Ectodermal cell (in vitro differentiated cells): Measurements from ENCODE around the gene BLNK.
"Not testable (repeated sequence)": the region's sequence is repeated elsewhere in the genome, so short reads cannot be mapped to it uniquely, and the experiment has no call there.

Experiments
- H3K27ac ChIP-seq: 2 replicates; pipeline ENCODE4 v1.7.0; 2013; ENCODE audit warnings: mild to moderate bottlenecking, low read depth, low read length; ENCODE audit not compliant: insufficient read depth, poor library complexity, severe bottlenecking
- H3K27me3 ChIP-seq: 2 replicates; pipeline ENCODE4 v1.7.0; 2013; ENCODE audit warnings: mild to moderate bottlenecking, low read length; ENCODE audit not compliant: insufficient read depth, control insufficient read depth, poor library complexity, severe bottlenecking
- H3K36me3 ChIP-seq: one replicate; pipeline ENCODE4 v1.7.0; 2013; ENCODE audit warnings: low read length; ENCODE audit not compliant: control insufficient read depth, insufficient read depth
- H3K4me1 ChIP-seq: one replicate; pipeline ENCODE4 v1.7.0; 2013; ENCODE audit warnings: low read length; ENCODE audit not compliant: control insufficient read depth, insufficient read depth
- H3K4me3 ChIP-seq: 2 replicates; pipeline ENCODE4 v1.7.0; 2013; ENCODE audit warnings: low read depth, low read length, control low read depth; ENCODE audit not compliant: insufficient read depth
- H3K9me3 ChIP-seq: 2 replicates; pipeline ENCODE4 v1.7.0; 2013; ENCODE audit warnings: mild to moderate bottlenecking, low read length, moderate library complexity; ENCODE audit not compliant: control insufficient read depth
- WGBS, 2 experiments: methylation state at CpG; one replicate each; pipeline ENCODE4 v1.1.7; 2013; ENCODE audit warnings: missing lambda C conversion rate in 2 of 2; 5-methylcytosine and 5-hydroxymethylcytosine counted together

BLNK gene

GRCh38 chr10:96211764-96212163 is 59.6 kb downstream of the BLNK start:
- no peak overlapping the region for H3K4me3 ChIP-seq
- H3K36me3 ChIP-seq: no peaks in the 10 kb centered on the region
- H3K9me3 ChIP-seq: no peaks in the 10 kb centered on the region
- H3K27ac ChIP-seq: no peak overlapping the region
- no peaks in the 10 kb centered on the region for H3K4me1 ChIP-seq
- no peaks in the 10 kb centered on the region for H3K27me3 ChIP-seq

DNA sequence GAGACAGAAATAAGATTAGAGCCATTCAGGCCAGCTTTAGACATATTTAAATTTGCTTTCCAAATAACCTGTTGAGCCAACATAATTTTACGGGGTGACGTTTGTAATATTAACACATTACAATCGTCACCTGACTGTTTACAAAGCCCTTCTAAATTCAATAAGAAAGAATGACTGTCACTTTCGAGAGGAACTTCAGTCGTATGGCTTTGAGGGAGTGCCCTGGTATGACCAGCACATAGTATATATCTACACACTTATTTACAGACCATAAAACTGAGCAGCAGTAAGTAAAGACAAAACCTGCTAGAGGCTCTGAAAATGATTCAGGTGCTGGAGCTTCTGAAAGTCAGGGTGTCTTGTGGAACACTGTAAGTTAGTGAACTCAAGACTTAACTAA is 62.4 kb downstream of the BLNK start:
- Histone ChIP-seq H3K27me3 (no peaks in the 10 kb centered on the region), H3K9me3 (no peaks in the 10 kb centered on the region), H3K4me3 (no peak overlapping the region), H3K36me3 (no peaks in the 10 kb centered on the region), H3K27ac (no peak overlapping the region), H3K4me1 (no peaks in the 10 kb centered on the region)
- WGBS, 2 experiments: 90 to 99% methylated on average over 4 of the region's 5 CpGs

GRCh38 chr10:96208271-96208670 is 63.1 kb downstream of the BLNK start:
- Histone ChIP-seq H3K4me1 (no peaks in the 10 kb centered on the region), H3K36me3 (no peaks in the 10 kb centered on the region), H3K27me3 (no peaks in the 10 kb centered on the region), H3K9me3 (no peaks in the 10 kb centered on the region), H3K27ac (no peak overlapping the region), H3K4me3 (no peak overlapping the region)
- 88 to 95% methylated on average over 2 of the region's 2 CpGs for WGBS, 2 experiments

DNA sequence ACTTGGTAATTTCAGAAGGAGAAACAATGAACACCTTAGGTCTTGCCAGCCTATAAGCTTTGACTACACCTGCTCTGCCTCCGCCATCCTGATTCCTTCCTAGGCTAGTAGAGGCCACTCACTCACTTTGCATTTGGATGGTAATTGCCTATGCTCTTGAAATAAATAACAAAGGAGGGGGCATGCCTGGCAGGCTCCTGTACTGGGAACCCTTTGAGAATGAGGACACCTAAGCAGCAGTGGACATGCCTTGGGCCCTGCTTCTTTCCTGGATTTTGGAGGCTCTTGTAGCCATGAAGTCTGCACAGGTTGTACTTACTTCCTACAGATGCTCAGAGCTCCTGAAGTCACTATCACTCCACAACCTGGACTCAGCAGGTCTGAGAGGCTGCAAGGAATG is 65.8 kb downstream of the BLNK start:
- WGBS, 2 experiments: 84 to 93% methylated on average over 1 of the region's 1 CpG
- no peaks in the 10 kb centered on the region for H3K4me1 ChIP-seq
- H3K4me3 ChIP-seq: no peak overlapping the region
- no peaks in the 10 kb centered on the region for H3K27me3 ChIP-seq
- H3K27ac ChIP-seq: no peak overlapping the region
- no peaks in the 10 kb centered on the region for H3K9me3 ChIP-seq
- H3K36me3 ChIP-seq: no peaks in the 10 kb centered on the region

GRCh38 chr10:96201525-96201924 is 69.8 kb downstream of the BLNK start:
- Histone ChIP-seq H3K9me3 (no peaks in the 10 kb centered on the region), H3K27me3 (no peaks in the 10 kb centered on the region), H3K36me3 (no peaks in the 10 kb centered on the region), H3K4me3 (no peak overlapping the region), H3K27ac (no peak overlapping the region), H3K4me1 (no peaks in the 10 kb centered on the region)
- WGBS, 2 experiments: 50 to 71% methylated on average over 1 of the region's 1 CpG

DNA sequence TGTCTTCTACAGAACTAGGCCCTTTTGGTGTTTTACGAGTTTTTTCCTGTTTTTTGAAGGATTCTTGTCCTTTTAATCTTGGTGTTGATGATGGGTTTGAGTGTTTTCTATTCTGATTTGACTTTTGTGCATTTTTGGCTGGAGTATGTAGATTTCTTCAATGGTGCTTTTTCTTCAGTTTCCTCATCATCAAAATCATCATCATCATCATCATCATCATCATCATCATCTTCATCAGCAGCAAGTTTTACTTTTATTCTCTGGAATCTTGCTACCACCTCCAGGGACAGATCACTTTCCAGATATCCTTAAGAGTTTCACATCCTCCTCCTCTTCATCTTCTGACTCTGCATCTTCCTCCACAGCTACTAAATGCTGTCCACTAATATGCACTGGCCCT is 81.9 kb downstream of the BLNK start:
- not testable (repeated sequence) for H3K9me3 ChIP-seq, H3K4me1 ChIP-seq, H3K27me3 ChIP-seq, H3K36me3 ChIP-seq, H3K27ac ChIP-seq, H3K4me3 ChIP-seq
- WGBS, 2 experiments: 79 to 83% methylated on average over 1 of the region's 1 CpG

GRCh38 chr10:96188916-96189315 is 82.5 kb downstream of the BLNK start:
- no peaks in the 10 kb centered on the region for H3K36me3 ChIP-seq
- no peak overlapping the region for H3K4me3 ChIP-seq
- no peak overlapping the region for H3K27ac ChIP-seq
- H3K9me3 ChIP-seq: no peaks in the 10 kb centered on the region
- 93 to 95% methylated on average over 1 of the region's 1 CpG for WGBS, 2 experiments
- H3K27me3 ChIP-seq: no peaks in the 10 kb centered on the region
- H3K4me1 ChIP-seq: no peaks in the 10 kb centered on the region

DNA sequence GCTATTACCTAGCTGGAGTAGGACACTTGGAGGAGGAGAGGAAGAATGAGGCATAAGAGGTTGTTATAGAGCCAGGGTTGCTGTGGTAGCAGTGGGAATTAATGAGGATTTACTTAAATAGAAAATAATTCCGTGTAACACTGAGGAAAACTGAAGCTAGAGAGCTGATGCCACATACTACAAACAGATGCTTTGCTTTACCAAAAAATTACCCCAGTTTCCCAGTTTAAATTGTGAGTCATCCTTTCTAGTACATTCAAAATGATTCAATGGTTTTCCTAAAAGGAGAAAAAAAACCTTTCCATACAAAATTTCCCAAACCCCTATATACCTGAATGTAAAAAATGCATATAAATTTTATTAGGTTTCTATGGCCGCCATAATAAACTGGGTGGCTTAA is 82.9 kb downstream of the BLNK start:
- no peak overlapping the region for H3K4me3 ChIP-seq
- no peak overlapping the region for H3K27ac ChIP-seq
- no peaks in the 10 kb centered on the region for H3K36me3 ChIP-seq
- no peaks in the 10 kb centered on the region for H3K4me1 ChIP-seq
- H3K27me3 ChIP-seq: no peaks in the 10 kb centered on the region
- no peaks in the 10 kb centered on the region for H3K9me3 ChIP-seq
- WGBS, 2 experiments: 90 to 95% methylated on average over 2 of the region's 2 CpGs

GRCh38 chr10:96176985-96177384 is 94.4 kb downstream of the BLNK start:
- Histone ChIP-seq H3K4me1 (no peaks in the 10 kb centered on the region), H3K27me3 (no peaks in the 10 kb centered on the region), H3K4me3 (no peak overlapping the region), H3K9me3 (no peaks in the 10 kb centered on the region), H3K36me3 (no peaks in the 10 kb centered on the region), H3K27ac (no peak overlapping the region)
- no CpG with 5 or more reads among the region's 1 CpG for WGBS, 2 experiments

DNA sequence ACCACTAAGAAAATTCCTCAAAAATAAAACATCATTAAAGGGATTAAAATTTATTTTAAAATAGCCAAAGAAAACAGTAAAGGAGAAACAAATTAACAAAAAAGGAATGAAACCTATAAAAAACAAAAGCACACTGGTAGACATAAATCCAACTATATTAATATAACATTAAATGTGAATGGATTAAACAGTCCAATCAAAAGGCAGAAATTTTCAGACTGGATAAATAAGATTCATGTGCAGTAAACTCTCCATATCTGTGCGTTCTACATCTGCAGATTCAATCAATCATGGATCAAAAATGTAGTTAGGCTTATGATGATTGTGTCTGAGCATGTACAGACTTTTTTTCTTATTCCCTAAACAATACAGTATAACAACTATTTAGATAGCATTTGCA is 98.7 kb downstream of the BLNK start:
- Histone ChIP-seq H3K27ac (no peak overlapping the region), H3K27me3 (no peaks in the 10 kb centered on the region), H3K9me3 (no peaks in the 10 kb centered on the region), H3K4me3 (no peak overlapping the region), H3K4me1 (no peaks in the 10 kb centered on the region), H3K36me3 (no peaks in the 10 kb centered on the region)
- 100% methylated on average over 1 of the region's 1 CpG for WGBS, 2 experiments

DNA sequence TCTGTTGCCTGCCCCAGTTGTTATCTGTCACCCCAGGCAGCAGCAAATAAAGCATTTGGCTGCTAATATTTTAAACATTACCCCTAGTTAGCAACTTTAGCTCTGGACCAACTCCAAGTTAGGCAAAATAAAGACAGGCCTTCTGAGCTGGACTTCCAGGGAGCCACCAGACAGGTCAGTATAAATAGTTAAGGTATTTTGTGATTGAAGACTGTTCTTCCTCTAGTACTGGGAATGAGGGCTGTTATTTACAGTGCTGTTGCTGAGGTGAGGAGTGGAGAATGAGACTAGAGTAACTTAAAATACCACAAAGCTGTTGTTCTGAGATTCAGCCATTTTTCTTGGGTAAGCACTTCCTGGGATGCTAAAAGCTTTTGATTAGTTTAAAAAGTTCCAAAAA is 101.1 kb downstream of the BLNK start:
- Histone ChIP-seq H3K36me3 (no peaks in the 10 kb centered on the region), H3K4me3 (no peak overlapping the region), H3K4me1 (no peaks in the 10 kb centered on the region), H3K27ac (no peak overlapping the region), H3K27me3 (no peaks in the 10 kb centered on the region), H3K9me3 (no peaks in the 10 kb centered on the region)
